Globus pallidus (tissue), 1 donor: Measurements from ENCODE around the gene MRPS9.
A peak's percentile ranks its signal among the peaks of the same experiment; 100 is the strongest.

ENCODE experiments used
- DNase-seq: peaks from one replicate; pipeline ENCODE4 v3.0.0-alpha.2; 2015; ENCODE audit warnings: low spot score

MRPS9 gene

GRCh38 chr2:105037572-105038382 lies at the start of gene MRPS9:
TSS of gene MRPS9 (plus strand) at chr2:105038069. CDS start at chr2:105038093, 24 bp downstream.
- peak; percentile 99 for DNase-seq

- DNase-seq: no peak
Observed at GRCh38 chr2:105005181-105005951, 32.5 kb upstream of the MRPS9 start.

- no peak for DNase-seq
Observed at GRCh38 chr2:105007367-105007766, 30.5 kb upstream of the MRPS9 start.

- no peak for DNase-seq
Observed at GRCh38 chr2:105032476-105032875, 5.4 kb upstream of the MRPS9 start.

- DNase-seq: no peak
Observed at GRCh38 chr2:105034170-105034569, 3.7 kb upstream of the MRPS9 start.

GRCh38 chr2:105038383-105039061 lies 653 bp downstream of the MRPS9 start:
- peak; percentile 40 for DNase-seq

GRCh38 chr2:105039559-105039958 lies 1.7 kb downstream of the MRPS9 start:
- DNase-seq: no peak

- no peak for DNase-seq
Observed at GRCh38 chr2:105042189-105042588, 4.3 kb downstream of the MRPS9 start.

- DNase-seq: no peak
Observed at GRCh38 chr2:105052773-105053172, 14.9 kb downstream of the MRPS9 start.

- DNase-seq: no peak
Observed at GRCh38 chr2:105055613-105056012, 17.7 kb downstream of the MRPS9 start.

- DNase-seq: no peak
Observed at GRCh38 chr2:105056245-105056644, 18.4 kb downstream of the MRPS9 start.

- no peak for DNase-seq
Observed at GRCh38 chr2:105057005-105057404, 19.1 kb downstream of the MRPS9 start.

- no peak for DNase-seq
Observed at GRCh38 chr2:105061560-105061959, 23.7 kb downstream of the MRPS9 start.

GRCh38 chr2:105062158-105062557 lies 24.3 kb downstream of the MRPS9 start:
- no peak for DNase-seq

GRCh38 chr2:105068387-105068786 lies 30.5 kb downstream of the MRPS9 start:
- no peak for DNase-seq

- DNase-seq: no peak
Observed at GRCh38 chr2:105068875-105069274, 31.0 kb downstream of the MRPS9 start.

- DNase-seq: no peak
Observed at GRCh38 chr2:105070010-105070865, 32.4 kb downstream of the MRPS9 start.

- DNase-seq: no peak
Observed at GRCh38 chr2:105071379-105071778, 33.5 kb downstream of the MRPS9 start.

GRCh38 chr2:105072039-105072438 lies 34.2 kb downstream of the MRPS9 start:
- no peak for DNase-seq

- no peak for DNase-seq
Observed at GRCh38 chr2:105073591-105073990, 35.7 kb downstream of the MRPS9 start.

- DNase-seq: no peak
Observed at GRCh38 chr2:105076121-105076520, 38.3 kb downstream of the MRPS9 start.
